Measurements from ENCODE around the gene NUDT3.
"Not testable (repeated sequence)": the region's sequence is repeated elsewhere in the genome, so short reads cannot be mapped to it uniquely, and the experiment has no call there.

NUDT3 gene

DNA sequence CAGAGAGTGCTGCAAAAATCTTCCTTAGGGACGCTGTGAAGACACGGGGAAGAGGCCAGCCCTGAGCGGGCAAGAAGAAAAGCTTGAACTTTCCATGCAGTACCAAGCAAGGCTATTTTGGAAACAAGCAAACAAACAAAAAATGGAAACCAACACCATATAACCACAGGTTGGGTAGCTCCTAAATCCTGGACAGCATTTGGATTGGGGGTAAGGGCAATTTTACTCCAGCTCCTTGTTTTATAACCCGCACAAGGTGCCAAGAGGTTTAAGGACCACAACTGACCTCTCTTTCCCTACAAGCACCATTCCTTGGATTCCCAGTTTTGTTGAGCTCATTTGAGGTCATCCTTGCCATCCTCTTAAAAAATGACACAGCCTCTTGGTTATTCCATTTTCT is 112.3 kb downstream of the NUDT3 start:
- DNase-seq: no peak

DNA sequence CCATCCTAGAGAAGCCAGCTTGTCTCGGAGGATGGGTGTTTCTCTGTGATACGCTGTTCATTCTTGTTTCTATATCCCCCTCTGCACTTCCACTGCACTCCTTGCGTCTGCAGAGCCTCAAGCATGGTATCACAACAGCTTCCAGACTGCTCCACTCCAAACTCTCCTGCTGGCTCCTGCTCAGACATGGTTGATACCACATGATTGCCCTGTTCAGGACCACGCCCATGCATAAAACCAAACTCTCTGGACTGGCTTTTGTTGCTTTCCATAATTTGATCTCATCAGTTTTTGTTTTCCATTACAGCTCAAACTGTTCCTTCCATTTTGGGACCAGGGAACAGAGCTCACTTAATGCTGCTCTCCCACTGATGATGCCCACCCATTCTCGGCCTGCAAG is 113.6 kb downstream of the NUDT3 start:
- DNase-seq: no peak

DNA sequence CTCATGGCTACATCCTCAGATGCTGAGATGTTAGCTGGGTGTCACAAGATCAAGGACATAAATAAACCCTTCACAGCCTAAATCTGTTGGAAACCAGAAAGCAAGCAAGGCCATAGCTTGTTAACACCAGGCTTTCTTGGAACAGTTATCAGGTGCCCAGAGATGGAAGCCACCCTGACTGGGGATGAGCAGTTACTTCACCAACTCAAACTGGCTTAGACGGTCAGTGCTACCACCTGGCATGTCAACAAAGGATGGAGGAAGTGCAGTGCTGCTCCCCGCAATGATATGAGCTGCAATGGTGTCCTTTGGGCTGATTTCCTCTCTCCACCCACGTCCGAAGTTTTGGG is 114.7 kb downstream of the NUDT3 start:
- no peak for DNase-seq

DNA sequence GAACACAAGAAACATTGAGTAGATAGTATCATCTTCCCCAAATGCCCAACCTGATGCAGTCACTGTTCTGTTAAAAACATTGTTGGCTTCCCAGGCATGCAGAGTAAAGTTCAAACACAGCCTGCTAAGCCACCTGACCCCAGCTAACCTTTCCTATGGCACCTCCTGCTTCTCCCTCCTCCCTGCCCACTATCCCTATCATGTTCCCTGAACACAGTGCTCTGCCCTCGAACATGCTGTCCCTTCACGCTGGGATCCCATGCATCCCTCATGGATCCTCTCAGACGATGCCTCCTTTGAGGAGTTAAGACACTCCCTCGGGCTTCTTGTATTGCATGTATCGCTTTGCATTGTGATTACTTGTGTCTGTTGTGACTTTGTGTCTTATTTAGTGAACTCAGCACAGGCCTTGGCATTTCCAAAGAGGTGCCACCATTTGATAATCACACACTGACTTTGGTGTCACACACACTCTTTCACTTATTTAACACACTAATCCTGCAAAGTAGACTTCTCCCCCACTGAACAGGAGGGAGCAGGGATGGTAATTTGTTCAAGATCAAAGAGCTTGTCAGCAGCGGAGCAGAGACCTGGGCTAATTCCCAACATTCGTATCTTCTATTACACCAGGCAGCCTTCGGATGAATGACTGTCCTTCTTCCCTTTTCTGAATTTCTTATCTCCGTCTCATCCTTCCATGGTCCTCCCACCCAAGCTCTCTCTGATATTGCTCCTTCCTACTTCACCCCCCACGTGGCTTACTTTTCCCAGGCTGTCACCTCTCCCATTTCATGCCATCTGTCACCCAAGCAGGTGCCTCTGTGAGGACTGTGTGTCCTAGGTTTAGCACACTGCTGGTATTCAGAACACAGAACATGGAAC is 115.3 kb downstream of the NUDT3 start:
- DNase-seq: no peak

DNA sequence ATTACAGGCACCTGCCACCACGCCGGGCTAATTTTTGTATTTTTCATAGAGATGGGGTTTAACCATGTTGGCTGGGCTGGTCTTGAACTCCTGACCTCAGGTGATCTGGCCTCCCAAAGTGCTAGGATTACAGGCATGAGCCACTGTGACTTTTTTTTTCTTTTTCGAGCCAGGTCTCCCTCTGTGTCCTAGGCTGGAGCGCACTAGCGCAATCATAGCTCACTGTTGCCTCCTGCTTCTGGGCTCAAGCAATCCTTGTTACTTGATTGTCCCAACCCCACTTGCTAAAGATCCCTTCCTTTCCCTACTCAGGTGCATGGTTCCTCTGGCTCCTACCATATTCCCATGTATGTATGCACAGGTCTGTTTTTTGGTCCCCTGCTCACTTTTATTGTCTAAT is 116.3 kb downstream of the NUDT3 start:
- no peak for DNase-seq

DNA sequence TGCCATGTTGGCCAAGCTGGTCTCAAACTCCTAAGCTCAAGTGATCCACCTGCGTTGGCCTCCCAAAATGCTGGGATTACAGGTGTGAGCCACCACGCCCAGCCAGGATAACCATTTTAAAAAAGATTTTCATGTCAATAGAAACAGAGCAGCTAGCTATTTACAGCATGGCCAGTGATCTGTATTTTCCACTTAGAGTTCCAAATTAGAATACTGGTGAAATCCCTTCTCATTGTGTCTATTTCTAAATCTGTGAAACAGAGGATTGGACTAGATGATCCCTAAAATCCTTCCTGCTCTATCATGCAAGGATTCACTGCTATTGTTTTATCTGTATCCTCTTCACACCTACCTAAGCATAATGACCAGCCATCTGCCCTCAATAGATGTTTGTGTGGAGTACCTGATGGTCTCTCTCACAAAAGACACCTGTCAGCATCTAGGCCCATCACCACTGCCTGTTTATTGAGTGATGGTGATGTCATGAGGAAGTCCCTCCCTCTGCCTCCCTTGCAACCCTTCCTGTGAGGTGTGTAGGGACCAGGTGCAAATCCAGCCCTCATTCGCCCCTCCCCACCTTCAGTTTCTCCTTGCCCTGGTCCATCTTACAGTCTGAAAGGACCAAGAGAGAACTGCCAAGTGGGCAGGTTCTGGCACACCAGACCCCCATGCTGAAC is 117.2 kb downstream of the NUDT3 start:
- no peak for DNase-seq

DNA sequence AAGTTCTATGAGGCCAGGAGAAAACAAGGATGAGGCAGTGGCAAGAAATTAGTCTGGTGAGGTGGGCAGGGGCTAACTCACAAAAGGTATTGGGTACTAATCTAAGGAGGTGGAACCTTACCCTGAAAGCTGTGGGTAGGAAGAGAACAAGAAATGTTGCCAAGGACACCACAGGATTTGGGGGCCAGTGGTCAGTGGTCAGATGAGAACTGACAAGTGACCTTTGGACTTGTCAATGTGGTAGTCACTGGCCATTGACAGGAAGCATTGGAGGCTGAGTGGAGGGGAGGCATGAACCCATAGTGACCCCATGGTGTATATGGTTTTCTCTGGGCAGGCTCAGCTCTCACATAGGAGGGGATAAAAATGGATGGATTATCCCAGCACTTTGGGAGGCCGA is 118.3 kb downstream of the NUDT3 start:
- DNase-seq: no peak

DNA sequence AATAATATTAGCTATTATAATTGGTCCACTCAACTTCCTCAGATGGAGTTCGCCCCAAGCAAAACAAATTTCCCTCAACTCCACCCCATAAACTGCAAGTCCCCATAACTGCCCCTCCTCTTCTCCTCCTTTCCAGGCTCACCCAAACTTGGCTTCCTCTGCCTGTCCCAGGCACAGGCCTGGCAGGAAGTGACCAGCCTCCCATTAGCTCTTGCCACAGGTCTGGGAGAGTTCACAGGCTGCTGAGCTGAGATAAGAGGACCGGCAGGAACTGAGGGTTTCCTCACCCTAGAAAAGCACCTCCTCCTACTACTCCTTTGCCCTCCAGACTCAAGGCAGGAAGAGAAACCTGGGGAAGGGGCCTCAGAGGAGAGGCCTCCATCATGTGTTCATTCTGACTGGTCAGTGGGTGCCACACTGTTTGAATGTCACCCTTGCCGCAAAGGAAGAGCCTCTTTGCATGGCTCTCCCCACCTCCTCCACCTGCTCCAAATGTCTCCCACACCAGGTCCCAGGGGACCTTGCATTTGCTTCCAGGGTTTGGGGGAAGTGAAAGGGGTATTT is 119.1 kb downstream of the NUDT3 start:
- DNase-seq: no peak

DNA sequence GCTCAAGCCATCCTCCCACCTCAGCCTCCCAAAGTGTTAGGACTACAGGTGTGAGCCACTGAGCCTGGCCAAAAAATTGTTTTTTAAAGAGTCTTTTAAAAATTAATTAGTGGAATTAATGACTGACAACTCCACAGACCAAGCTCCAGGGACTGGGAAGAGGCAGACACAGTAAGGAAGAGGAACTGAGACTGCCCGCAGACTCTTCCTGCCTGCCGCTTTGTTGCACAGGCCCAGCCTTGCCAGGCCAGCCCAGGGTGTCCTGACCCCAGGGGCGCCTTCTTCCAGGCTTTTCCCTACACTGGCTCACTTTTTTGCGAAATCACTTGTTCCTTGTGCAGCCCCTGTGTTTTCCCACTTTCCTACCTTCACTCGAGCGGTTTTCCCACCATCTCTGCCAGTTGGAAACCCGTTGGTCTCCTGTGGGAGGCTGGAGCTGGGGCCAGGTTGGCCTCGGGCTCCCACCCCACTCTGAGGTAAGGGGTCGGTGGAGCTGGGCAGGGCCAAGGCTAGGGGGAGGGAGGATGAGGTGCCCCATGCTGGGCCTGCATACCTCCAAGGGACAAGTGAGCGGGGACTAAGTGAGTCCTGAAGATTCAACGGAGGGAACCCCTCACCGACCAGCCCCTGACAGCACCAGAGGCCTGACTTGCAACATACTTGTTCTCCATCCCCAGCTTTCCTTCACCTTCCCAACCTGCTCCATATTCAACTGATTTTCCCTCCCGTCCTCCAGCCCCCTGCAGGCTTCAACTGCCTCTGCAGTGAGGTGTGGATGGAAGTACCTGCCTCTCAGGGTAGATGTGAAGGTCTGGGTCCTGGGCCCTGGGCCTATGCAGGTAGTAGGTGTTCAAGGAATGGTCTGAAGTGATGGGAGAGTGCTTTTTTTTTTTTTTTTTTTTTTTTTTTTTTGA is 120.2 kb downstream of the NUDT3 start:
- no peak for DNase-seq

DNA sequence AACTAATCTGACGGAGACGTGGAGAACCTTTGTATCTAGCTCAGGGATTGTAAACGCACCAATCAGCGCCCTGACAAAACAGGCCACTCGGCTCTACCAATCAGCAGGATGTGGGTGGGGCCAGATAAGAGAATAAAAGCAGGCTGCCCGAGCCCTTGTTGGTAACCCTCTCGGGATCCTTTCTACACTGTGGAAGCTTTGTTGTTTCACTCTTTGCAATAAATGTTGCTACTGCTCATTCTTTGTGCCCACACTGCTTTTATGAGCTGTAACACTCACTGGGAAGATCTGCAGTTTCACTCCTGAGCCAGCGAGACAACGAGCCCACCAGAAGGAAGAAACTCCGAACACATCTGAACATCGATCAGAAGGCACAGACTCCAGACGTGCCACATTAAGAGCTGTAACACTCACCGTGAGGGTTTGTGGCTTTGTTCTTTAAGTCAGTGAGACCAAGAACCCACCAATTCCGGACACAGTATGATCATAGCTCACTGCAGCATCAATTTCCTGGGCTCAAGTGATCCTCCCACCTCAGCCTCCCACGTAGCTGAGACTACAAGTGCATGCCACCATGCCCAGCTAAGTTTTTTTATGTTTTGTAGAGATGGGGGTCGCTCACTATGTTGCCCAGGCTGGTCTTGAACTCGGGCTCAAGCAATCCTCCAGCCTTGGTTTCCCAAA is 122.7 kb downstream of the NUDT3 start:
- DNase-seq: peak; percentile 16

DNA sequence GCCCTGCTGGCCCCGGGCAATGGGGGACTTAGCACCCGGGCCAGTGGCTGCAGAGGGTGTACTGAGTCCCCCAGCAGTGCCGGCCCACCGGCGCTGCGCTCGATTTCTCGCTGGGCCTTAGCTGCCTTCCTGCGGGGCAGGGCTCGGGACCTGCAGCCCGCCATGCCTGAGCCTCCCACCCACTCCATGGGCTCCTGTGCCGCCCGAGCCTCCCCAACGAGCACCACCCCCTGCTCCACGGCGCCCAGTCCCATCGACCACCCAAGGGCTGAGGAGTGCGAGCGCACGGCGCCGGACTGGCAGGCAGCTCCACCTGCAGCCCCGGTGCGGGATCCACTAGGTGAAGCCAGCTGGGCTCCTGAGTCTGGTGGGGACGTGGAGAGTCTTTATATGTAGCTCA is 123.3 kb downstream of the NUDT3 start:
- not testable (repeated sequence) for DNase-seq

DNA sequence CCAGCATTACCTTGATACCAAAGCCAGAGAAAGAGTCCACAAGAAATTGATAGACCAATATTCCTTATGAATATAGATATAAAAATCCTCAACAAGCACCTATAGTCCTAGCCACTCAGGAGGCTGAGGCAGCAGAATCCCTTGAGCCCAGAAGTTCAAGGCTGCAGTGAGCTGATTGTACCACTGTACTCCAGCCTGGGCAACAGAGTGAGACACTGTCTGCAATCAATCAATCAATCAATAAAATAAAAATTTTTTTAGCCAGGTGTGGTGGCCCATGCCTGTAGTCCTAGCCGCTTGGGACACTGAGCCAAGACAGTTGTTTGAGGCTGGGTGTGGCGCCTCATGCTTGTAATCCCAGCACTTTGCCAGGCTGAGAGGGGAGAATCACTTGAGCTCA is 124.7 kb downstream of the NUDT3 start:
- no peak for DNase-seq

DNA sequence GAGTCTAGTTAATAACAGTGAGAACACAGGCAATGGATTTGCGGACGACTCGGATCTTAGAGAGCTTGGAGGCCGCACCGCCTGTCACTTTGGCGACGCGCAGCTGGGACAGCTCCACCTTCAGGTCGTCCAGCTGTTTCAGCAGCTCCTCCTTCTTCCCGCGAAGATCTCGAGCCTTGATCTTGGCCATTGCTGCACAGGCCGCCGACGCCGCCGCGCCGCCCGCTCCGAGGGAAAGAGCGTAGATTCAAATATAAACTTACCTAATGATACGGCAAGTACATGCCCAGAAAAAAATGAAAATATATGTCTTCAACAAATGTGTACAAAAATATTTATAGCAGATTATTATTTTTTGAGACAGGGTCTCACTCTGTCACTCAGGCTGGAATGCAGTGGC is 129.0 kb downstream of the NUDT3 start:
- not testable (repeated sequence) for DNase-seq

DNA sequence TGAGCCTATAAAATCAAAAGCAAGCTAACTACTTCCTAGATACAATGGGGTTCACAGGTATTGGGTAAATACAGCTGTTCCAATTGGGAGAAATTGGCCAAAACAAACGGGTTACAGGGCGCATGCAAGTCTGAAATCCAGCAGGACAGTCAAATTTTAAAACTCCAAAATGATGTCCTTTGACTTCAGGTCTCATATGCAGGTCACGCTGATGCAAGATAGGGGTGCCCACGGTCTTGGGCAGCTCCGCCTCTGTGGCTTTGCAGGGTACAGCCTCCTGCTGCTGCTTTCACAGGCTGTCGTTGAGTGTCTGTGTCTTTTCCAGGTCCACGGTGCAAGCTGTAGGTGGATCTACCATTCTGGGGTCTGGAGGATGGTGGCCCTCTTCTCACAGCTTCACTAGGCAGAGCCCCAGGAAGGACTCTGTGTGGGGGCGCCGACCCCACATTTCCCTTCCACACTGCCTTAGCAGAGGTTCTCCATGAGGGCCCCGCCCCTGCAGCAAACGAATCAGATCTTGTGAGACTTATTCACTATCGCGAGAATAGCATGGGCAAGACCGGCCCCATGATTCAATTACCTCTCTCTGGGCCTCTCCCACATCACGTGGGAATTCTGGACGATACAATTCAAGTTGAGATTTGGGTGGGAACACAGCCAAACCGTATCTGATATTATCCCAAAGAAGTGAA is 131.7 kb downstream of the NUDT3 start:
- DNase-seq: no peak

DNA sequence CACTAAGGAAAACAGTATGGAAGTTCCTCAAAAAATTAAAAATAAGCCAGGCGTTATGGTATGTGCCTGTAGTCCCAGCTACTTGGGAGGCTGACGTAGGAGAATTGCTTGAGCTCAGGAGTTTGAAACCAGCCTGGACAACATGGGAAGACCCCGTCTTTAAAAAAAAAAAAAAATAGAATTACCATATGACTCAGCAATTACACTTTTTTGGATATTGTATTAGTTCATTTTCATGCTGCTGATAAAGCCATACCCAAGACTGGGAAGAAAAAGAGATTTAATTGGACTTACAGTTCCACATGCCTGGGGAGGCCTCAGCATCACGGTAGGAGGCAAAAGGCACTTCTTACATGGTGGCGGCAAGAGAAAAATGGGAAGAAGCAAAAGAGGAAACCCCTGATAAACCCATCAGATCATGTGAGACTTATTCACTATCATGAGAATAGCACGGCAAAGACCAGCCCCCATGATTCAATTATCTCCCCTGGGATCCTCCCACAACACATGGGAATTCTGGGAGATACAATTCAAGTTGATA is 132.9 kb downstream of the NUDT3 start:
- no peak for DNase-seq

DNA sequence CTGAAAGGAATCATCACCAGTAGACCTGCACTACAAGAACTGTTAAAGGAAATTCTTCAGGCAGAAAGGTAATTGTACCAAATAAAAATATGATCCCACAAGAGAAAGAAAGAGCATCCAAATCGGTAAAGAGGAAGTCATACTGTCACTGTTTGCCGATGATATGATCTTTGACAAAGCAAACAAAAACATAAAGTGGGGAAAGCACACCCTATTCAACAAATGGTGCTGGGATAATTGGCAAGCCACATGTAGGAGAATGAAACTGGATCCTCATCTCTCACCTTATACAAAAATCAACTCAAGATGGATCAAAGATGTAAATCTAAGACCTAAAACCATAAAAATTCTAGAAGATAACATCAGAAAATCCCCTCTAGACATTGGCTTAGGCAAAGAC is 140.1 kb downstream of the NUDT3 start:
- DNase-seq: not testable (repeated sequence)

DNA sequence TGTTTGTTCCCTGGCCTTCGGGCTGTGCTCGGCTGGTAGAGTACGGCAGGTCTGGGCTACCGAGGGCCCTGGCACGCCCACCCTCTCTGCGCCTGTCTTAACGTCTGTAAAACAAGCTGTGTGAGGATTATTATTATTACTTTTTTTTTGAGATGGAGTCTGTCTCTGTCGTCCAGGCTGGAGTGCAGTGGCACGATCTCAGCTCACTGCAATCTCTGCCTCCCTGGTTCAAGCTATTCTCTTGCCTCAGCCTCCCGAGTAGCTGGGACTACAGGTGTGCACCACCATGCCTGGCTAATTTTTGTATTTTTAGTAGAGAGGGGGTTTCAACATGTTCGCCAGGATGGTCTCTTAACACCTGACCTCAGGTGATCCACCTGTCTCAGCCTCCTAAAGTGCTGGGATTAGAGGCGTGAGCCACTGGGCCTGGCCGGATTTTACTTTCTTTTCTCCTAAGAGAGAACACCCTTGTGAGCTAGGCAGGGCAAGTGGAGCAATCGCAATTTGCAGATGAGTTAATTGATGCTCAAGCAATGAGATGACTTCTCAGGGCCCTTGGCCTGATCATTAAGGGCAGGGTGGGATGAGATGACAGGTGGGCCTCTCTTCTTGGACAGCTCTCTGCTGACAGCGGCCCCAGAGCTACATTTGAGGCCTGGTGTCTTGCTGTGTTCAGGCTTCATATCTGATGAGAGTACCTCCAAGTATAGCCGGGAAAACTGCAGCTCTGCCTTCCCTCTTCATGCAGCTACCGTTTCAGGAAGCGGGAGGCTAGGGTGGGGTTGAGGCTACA is 142.8 kb downstream of the NUDT3 start:
- no peak for DNase-seq

DNA sequence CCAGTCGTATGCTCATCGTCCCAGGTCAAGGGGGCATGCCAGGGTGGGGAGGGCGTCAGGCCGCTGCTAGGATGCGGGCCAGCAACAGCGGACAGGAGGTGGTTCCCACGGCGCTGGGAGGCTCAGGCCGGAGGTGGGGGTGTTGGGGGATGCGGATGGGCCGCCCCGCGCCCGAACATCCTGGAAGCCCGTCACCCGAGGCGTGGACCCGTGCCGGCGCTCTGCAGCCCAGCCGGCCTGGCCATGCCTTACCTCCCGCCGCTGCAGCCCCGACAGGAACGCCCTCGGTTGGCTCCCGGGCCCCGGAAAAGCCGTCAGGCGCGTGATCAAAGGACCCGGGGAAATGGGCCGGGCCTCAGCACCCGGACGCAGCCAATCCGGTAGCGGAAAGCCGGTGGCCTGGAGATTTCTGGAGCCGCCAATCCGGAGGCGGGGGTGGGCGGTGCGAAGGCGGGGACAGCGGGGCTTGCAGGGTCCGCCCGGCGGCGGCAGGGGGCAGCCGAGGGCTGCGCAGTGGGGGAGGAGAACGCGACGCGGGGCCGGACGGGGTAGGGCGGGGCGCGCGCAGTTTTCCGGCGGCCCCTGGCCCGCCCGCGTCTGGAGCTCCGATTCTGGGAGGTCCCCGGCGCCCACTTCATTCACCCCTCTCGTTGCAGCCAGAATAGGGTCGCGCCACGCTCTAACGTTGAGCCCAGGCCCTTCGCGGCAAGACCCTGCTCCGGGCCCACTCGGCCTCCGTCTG is 143.6 kb downstream of the NUDT3 start, which contains the start of gene SMIM29:
TSS of gene SMIM29 (minus strand) at position 280 of the 742 bp plus-strand sequence. CDS start 1,215 bp downstream, outside the sequence.
- DNase-seq: peak; percentile 98

DNA sequence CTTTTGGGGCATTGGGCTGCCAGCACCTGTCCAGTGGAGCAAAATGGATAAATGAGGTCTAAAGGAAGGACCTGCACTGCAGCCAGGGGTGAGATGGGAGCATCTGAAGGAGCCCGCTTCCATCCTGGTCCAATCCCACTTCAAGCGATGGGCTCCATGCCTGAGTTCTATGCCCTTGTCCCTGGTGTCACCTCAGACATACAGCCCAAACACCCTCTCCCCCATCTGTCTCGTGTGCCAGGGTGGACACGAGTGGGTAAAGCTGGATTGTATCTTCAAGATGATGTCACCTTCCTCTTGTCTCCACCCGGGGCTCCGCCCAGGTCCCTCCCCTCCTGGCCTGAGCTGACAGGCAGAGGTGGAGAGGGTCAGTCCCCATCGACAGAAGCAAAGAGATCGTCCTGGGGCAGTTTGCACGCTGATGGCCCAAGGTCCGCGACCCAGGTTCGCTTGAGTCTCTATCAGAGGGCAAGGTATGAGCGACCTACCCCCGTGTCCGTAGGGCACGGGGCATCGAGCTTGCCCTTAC is 144.2 kb downstream of the NUDT3 start:
- peak; percentile 58 for DNase-seq
